PC-9 (cell line): ENCODE data around the gene GABRB3. TPM values are rescaled to one million over a fixed set of nuclear protein-coding genes. Genes with fewer than 3 reads are reported as not detected.

Source experiments
- BruUV-seq: library from RNA; stranded (reverse); fragments of 400-500 nt; replicated peaks from 2 replicates; lab custom pipeline; 2021; lab: Mats Ljungman, UMichigan
- CTCF ChIA-PET: fragments of 300-600 bp; sonication (Branson Sonifier 250); formaldehyde crosslinking; loops from one replicate; lab custom pipeline; 2022; ENCODE audit warnings: antibody characterized with exemption; lab: Charles Lee
- POLR2A ChIA-PET: fragments of 300-600 bp; sonication (Branson Sonifier 250); formaldehyde crosslinking; loops from one replicate; lab custom pipeline; 2022; ENCODE audit warnings: antibody characterized with exemption; ENCODE audit not compliant: unreplicated experiment; lab: Charles Lee
- DNase-seq, 2 experiments: peaks; one replicate each; pipeline versions ENCODE4 v3.0.0 to v3.0.0-alpha.2; 2015 to 2022; ENCODE audit warnings: mixed read lengths in 1 of 2
- H2AFZ ChIP-seq: fragments of 200-600 bp; sonication (generic); 2 replicates; pipeline ENCODE4 v1.8.1; 2017; ENCODE audit warnings: antibody characterized with exemption
- H3F3A ChIP-seq: fragments of 200-600 bp; sonication (generic); 2 replicates; pipeline ENCODE4 v1.8.1; 2017; ENCODE audit warnings: antibody characterized with exemption, mild to moderate bottlenecking, low read depth; ENCODE audit not compliant: insufficient read depth
- H3K27ac ChIP-seq: fragments of 200-600 bp; sonication (generic); 2 replicates; pipeline ENCODE4 v1.6.1; 2016; ENCODE audit warnings: mixed run types
- H3K27me3 ChIP-seq: fragments of 200-600 bp; sonication (generic); 2 replicates; pipeline ENCODE4 v1.6.1; 2016; ENCODE audit warnings: low read depth, mixed run types; ENCODE audit not compliant: insufficient read depth
- H3K36me3 ChIP-seq: fragments of 200-600 bp; sonication (generic); 2 replicates; pipeline ENCODE4 v1.6.1; 2016; ENCODE audit warnings: low read depth, mixed run types
- H3K4me1 ChIP-seq: fragments of 200-600 bp; sonication (generic); replicated peaks from 2 replicates; pipeline ENCODE4 v1.6.1; 2016; ENCODE audit warnings: mixed run types; ENCODE audit not compliant: insufficient read depth
- H3K4me2 ChIP-seq: fragments of 200-600 bp; sonication (generic); 2 replicates; pipeline ENCODE4 v1.6.1; 2017; ENCODE audit warnings: mixed run types
- H3K4me3 ChIP-seq: fragments of 200-600 bp; sonication (generic); 2 replicates; pipeline ENCODE4 v1.6.1; 2016; ENCODE audit warnings: mixed run types
- H3K79me2 ChIP-seq: fragments of 200-600 bp; sonication (generic); 2 replicates; pipeline ENCODE4 v1.6.1; 2017; ENCODE audit warnings: low read depth, mixed run types
- H3K9me2 ChIP-seq: fragments of 200-600 bp; sonication (generic); 2 replicates; pipeline ENCODE4 v1.8.1; 2017; ENCODE audit warnings: mild to moderate bottlenecking; ENCODE audit not compliant: insufficient read depth
- H3K9me3 ChIP-seq: fragments of 200-600 bp; sonication (generic); 2 replicates; pipeline ENCODE4 v1.8.1; 2016; ENCODE audit warnings: low read depth; ENCODE audit not compliant: insufficient read depth
- H4K20me1 ChIP-seq: fragments of 200-600 bp; sonication (generic); 2 replicates; pipeline ENCODE4 v1.8.1; 2017; ENCODE audit not compliant: insufficient read depth
- EZH2 ChIP-seq: fragments of 200-600 bp; sonication (generic); IDR thresholded peaks from 2 replicates; pipeline ENCODE4 v1.8.0; 2017; ENCODE audit warnings: antibody characterized with exemption, low read depth
- intact Hi-C: fragments of 100-400 bp; cut with micrococcal nuclease; formaldehyde crosslinking; loops from one replicate; pipeline ENCODE4 v1.10.0; 2022; ENCODE audit not compliant: unreplicated experiment
- total RNA-seq: library from RNA; stranded (reverse); gene quantifications from 2 replicates; pipeline ENCODE4 v1.2.3, GENCODE V29; 2021
- TF ChIP-seq, protein P1 (sequence below): fragments of 200-600 bp; sonication (generic); conservative IDR thresholded peaks from 2 replicates; pipeline ENCODE4 v1.6.1; 2017; ENCODE audit warnings: mixed run types, antibody characterized with exemption, mild to moderate bottlenecking, moderate library complexity

The GABRB3 gene
- total RNA-seq, 1 experiment from 2014 or later: 6.3 TPM

- no peak overlapping the region for H3K27ac ChIP-seq
- peaks cover 3% of the 10 kb centered on the region; the same call in 1 of the 2 replicates for H3K27me3 ChIP-seq
- H4K20me1 ChIP-seq: no peaks in the 10 kb centered on the region
- no peaks in the 10 kb centered on the region for H3K79me2 ChIP-seq
- TF ChIP-seq, protein P1, sequence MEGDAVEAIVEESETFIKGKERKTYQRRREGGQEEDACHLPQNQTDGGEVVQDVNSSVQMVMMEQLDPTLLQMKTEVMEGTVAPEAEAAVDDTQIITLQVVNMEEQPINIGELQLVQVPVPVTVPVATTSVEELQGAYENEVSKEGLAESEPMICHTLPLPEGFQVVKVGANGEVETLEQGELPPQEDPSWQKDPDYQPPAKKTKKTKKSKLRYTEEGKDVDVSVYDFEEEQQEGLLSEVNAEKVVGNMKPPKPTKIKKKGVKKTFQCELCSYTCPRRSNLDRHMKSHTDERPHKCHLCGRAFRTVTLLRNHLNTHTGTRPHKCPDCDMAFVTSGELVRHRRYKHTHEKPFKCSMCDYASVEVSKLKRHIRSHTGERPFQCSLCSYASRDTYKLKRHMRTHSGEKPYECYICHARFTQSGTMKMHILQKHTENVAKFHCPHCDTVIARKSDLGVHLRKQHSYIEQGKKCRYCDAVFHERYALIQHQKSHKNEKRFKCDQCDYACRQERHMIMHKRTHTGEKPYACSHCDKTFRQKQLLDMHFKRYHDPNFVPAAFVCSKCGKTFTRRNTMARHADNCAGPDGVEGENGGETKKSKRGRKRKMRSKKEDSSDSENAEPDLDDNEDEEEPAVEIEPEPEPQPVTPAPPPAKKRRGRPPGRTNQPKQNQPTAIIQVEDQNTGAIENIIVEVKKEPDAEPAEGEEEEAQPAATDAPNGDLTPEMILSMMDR: no peak
- TF ChIP-seq EZH2: no peak
- H3F3A ChIP-seq: no peaks in the 10 kb centered on the region
- H3K4me2 ChIP-seq: no peak overlapping the region
- H3K4me3 ChIP-seq: no peak overlapping the region
- no peak overlapping the region for H2AFZ ChIP-seq
- ChIA-PET POLR2A (no interaction called here), CTCF (no interaction called here)
- no peaks in the 10 kb centered on the region for H3K36me3 ChIP-seq
- no peaks in the 10 kb centered on the region for H3K9me2 ChIP-seq
- H3K4me1 ChIP-seq: no peaks in the 10 kb centered on the region
- no TSS peak for BruUV-seq
- DNase-seq: no peak
- intact Hi-C loops: no loop called here
- H3K9me3 ChIP-seq: no peaks in the 10 kb centered on the region
Observed at GRCh38 chr15:26621816-26622215, 151.1 kb downstream of the GABRB3 start.

GRCh38 chr15:26620528-26621458, 152.1 kb downstream of the GABRB3 start:
- no peaks in the 10 kb centered on the region for H3K9me3 ChIP-seq
- no peaks in the 10 kb centered on the region for H3K79me2 ChIP-seq
- CTCF ChIA-PET: no interaction called here
- no peaks in the 10 kb centered on the region for H4K20me1 ChIP-seq
- H3F3A ChIP-seq: no peaks in the 10 kb centered on the region
- H3K9me2 ChIP-seq: no peaks in the 10 kb centered on the region
- DNase-seq: no peak
- H3K4me1 ChIP-seq: no peaks in the 10 kb centered on the region
- intact Hi-C loops: no loop called here
- no peaks in the 10 kb centered on the region; the same call in 1 of the 2 replicates for H3K27me3 ChIP-seq
- H3K4me2 ChIP-seq: no peak overlapping the region
- POLR2A ChIA-PET: no interaction called here
- no TSS peak for BruUV-seq
- H2AFZ ChIP-seq: no peak overlapping the region
- no peaks in the 10 kb centered on the region for H3K36me3 ChIP-seq
- no peak overlapping the region for H3K27ac ChIP-seq
- no peak for TF ChIP-seq EZH2
- TF ChIP-seq, protein P1: no peak
- no peak overlapping the region for H3K4me3 ChIP-seq

DNA sequence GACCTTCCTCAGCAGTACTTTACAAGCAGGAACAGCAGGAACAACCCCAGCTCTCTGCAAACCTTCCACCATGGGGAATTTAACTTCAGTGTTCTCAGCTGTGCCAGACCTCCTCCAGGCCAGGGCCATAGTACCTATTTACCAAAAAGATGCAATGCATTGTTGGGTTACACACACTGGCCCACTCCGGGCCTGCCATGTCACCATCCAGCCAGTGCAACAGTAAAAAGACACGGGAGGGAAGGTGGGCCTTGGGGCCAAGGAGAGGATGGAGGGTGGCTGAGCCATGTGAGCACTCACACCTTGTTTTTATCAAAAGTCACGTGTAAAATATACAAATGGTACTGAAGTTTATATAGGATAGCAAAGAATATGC, 157.0 kb downstream of the GABRB3 start:
- Histone ChIP-seq H2AFZ (no peak overlapping the region), H3K9me3 (no peaks in the 10 kb centered on the region), H3K9me2 (no peaks in the 10 kb centered on the region), H3K27me3 (no peaks in the 10 kb centered on the region), H4K20me1 (no peaks in the 10 kb centered on the region), H3K27ac (no peak overlapping the region), H3K79me2 (no peaks in the 10 kb centered on the region), H3K4me2 (no peak overlapping the region), H3F3A (no peaks in the 10 kb centered on the region), H3K36me3 (no peaks in the 10 kb centered on the region), H3K4me3 (no peak overlapping the region), H3K4me1 (no peaks in the 10 kb centered on the region)
- TF ChIP-seq EZH2: no peak
- no peak for DNase-seq
- POLR2A ChIA-PET: no interaction called here
- BruUV-seq: no TSS peak
- CTCF ChIA-PET: no interaction called here
- intact Hi-C loops: no loop called here
